A549 (cell line): Measurements from ENCODE around the gene FRMD4A. TPM values are rescaled to one million over a fixed set of nuclear protein-coding genes. Genes with fewer than 3 reads are reported as not detected.

ENCODE experiments used
- ATAC-seq, 2 experiments: fragments of 200-7000 bp in 1 of 2; fragments of >200 bp in 1 of 2; cut with Nextera tagmentation in 1 of 2; cut with Tn5 transposase in 1 of 2; 3 replicates each; pipeline versions ENCODE4 v1.8.0 to v1.9.1; 2018 to 2020; ENCODE audit warnings: mild to moderate bottlenecking in 1 of 2, moderate library complexity in 1 of 2
- CTCF ChIA-PET: fragments of 300-600 bp; sonication (Branson Sonifier 250); formaldehyde crosslinking; extraction: SDS; loops from one replicate; lab custom pipeline; 2021; ENCODE audit warnings: antibody characterized with exemption, inconsistent platforms; lab: Yijun Ruan, JAX
- POLR2A ChIA-PET: fragments of 350-600 bp; formaldehyde crosslinking; extraction: SDS; loops from one replicate; lab custom pipeline; 2021; ENCODE audit warnings: antibody characterized with exemption, inconsistent platforms; lab: Yijun Ruan, JAX
- DNase-seq, 2 experiments: peaks; one replicate each; pipeline versions ENCODE4 v3.0.0 to v3.0.0-alpha.2; 2011 to 2016; ENCODE audit warnings: low read depth in 1 of 2, low spot score in 1 of 2
- FAIRE-seq: peaks from 2 replicates; lab custom pipeline; 2011; peaks lifted over from hg19 to GRCh38; lab: Jason Lieb, UNC
- H3K27ac ChIP-seq, 2 experiments: fragments of >200 bp; sonication (Bioruptor Twin); formaldehyde crosslinking; 3 replicates each; pipeline ENCODE4 v1.5.1; 2016 to 2017
- H3K4me1 ChIP-seq: fragments of >200 bp; sonication (Bioruptor Twin); formaldehyde crosslinking; 3 replicates; pipeline ENCODE4 v1.6.1; 2016
- H3K4me2 ChIP-seq: fragments of >200 bp; sonication (Bioruptor Twin); formaldehyde crosslinking; 3 replicates; pipeline ENCODE4 v1.6.1; 2016
- H3K4me3 ChIP-seq: fragments of >200 bp; sonication (Bioruptor Twin); formaldehyde crosslinking; 3 replicates; pipeline ENCODE4 v1.5.1; 2016
- H3K9me3 ChIP-seq: fragments of >200 bp; sonication (Bioruptor Twin); formaldehyde crosslinking; 3 replicates; pipeline ENCODE4 v1.6.1; 2016
- ATOH8 ChIP-seq: fragments of 250-450 bp; sonication (Bioruptor Pico); IDR thresholded peaks from 2 replicates; pipeline ENCODE4 v1.5.0; 2020; ENCODE audit warnings: low read depth, mild to moderate bottlenecking, moderate library complexity
- BCL3 ChIP-seq: fragments of >200 bp; sonication (Bioruptor Twin); formaldehyde crosslinking; IDR thresholded peaks from 3 replicates; pipeline ENCODE4 v1.6.1; 2016
- CEBPB ChIP-seq, 2 experiments: fragments of >200 bp in 1 of 2; sonication (Bioruptor Twin) in 1 of 2; formaldehyde crosslinking in 1 of 2; IDR thresholded peaks; 2 replicates each; pipeline ENCODE4 v1.6.1; 2012 to 2016
- CHD2 ChIP-seq: fragments of 150-350 bp; IDR thresholded peaks from 2 replicates; pipeline ENCODE4 v1.6.1; 2014; ENCODE audit warnings: low read length; ENCODE audit not compliant: partially characterized antibody
- E2F6 ChIP-seq: IDR thresholded peaks from 2 replicates; pipeline ENCODE4 v1.6.1; 2012; ENCODE audit warnings: low read depth, borderline replicate concordance
- ESRRA ChIP-seq: fragments of 150-350 bp; IDR thresholded peaks from 2 replicates; pipeline ENCODE4 v1.6.1; 2014; ENCODE audit warnings: mild to moderate bottlenecking, low read length, borderline replicate concordance
- FOXS1 ChIP-seq: fragments of 250-450 bp; sonication (Bioruptor Pico); IDR thresholded peaks from 2 replicates; pipeline ENCODE4 v1.5.0; 2020; ENCODE audit warnings: mild to moderate bottlenecking, moderate library complexity
- HES2 ChIP-seq: fragments of >200 bp; sonication (Bioruptor Twin); formaldehyde crosslinking; IDR thresholded peaks from 2 replicates; pipeline ENCODE4 v1.6.1; 2016
- HOXA7 ChIP-seq: fragments of 250-450 bp; sonication (Bioruptor Pico); IDR thresholded peaks from 2 replicates; pipeline ENCODE4 v1.5.0; 2020; ENCODE audit warnings: mild to moderate bottlenecking, moderate library complexity
- HOXB13 ChIP-seq: fragments of 250-450 bp; sonication (Bioruptor Pico); IDR thresholded peaks from 2 replicates; pipeline ENCODE4 v1.5.0; 2020; ENCODE audit warnings: low read depth, mild to moderate bottlenecking, moderate library complexity
- MAFK ChIP-seq: fragments of 450-650 bp; IDR thresholded peaks from 2 replicates; pipeline ENCODE4 v1.6.1; 2014; ENCODE audit not compliant: partially characterized antibody
- PBX3 ChIP-seq: IDR thresholded peaks from 2 replicates; pipeline ENCODE4 v1.6.1; 2012
- PHF8 ChIP-seq: fragments of 200-600 bp; sonication (generic); IDR thresholded peaks from 2 replicates; pipeline ENCODE4 v1.6.1; 2016; ENCODE audit warnings: low read depth, mild to moderate bottlenecking, antibody characterized with exemption, moderate library complexity, borderline replicate concordance
- SMC3 ChIP-seq: fragments of >200 bp; sonication (Bioruptor Twin); formaldehyde crosslinking; IDR thresholded peaks from 3 replicates; pipeline ENCODE4 v1.6.1; 2018; ENCODE audit warnings: inconsistent platforms
- SREBF2 ChIP-seq: fragments of 450-650 bp; IDR thresholded peaks from 2 replicates; pipeline ENCODE4 v1.6.1; 2014; ENCODE audit warnings: mild to moderate bottlenecking, moderate library complexity
- TFCP2L1 ChIP-seq: fragments of 250-450 bp; sonication (Bioruptor Pico); IDR thresholded peaks from 2 replicates; pipeline ENCODE4 v1.5.0; 2021; ENCODE audit warnings: mild to moderate bottlenecking
- TP53 ChIP-seq: fragments of 250-450 bp; sonication (Bioruptor Pico); IDR thresholded peaks from 2 replicates; pipeline ENCODE4 v1.5.0; 2021; ENCODE audit warnings: mild to moderate bottlenecking, moderate library complexity
- USF2 ChIP-seq: fragments of 450-650 bp; IDR thresholded peaks from 2 replicates; pipeline ENCODE4 v1.6.1; 2014; ENCODE audit warnings: antibody characterized with exemption
- ZFP36 ChIP-seq: fragments of 450-650 bp; IDR thresholded peaks from 2 replicates; pipeline ENCODE4 v1.6.1; 2014; ENCODE audit warnings: borderline replicate concordance; ENCODE audit not compliant: partially characterized antibody
- ZNF302 ChIP-seq: fragments of 250-450 bp; sonication (Bioruptor Pico); IDR thresholded peaks from 2 replicates; pipeline ENCODE4 v1.9.0; 2021; ENCODE audit warnings: inconsistent platforms, mild to moderate bottlenecking, moderate library complexity
- ZSCAN20 ChIP-seq: fragments of 250-450 bp; sonication (Bioruptor Pico); IDR thresholded peaks from 2 replicates; pipeline ENCODE4 v1.8.0; 2022; ENCODE audit warnings: mild to moderate bottlenecking, moderate library complexity
- WGBS: methylation state at CpG from one replicate; pipeline ENCODE4 v1.1.6; 2017; ENCODE audit errors: missing lambda C conversion rate; 5-methylcytosine and 5-hydroxymethylcytosine counted together
- polyA plus RNA-seq, 4 experiments: library from polyadenylated mRNA; depleted of rRNA in 3 of 4; stranded (reverse); fragments of >200 nt; fragmentation: RNase III in 1 of 4; extraction: RNeasy Plus Mini Kit Qiagen cat#74134 plus additional on column Dnase treatment in 1 of 4; gene quantifications; 2 replicates in 3 of 4; 3 replicates in 1 of 4; pipeline ENCODE4 v1.2.3, GENCODE V29; 2011 to 2017

The FRMD4A gene
- polyA plus RNA-seq, 2 of the 4 experiments (the other 2 are of a cell fraction) = 2.5 to 4.7 TPM

- H3K9me3 ChIP-seq = no peaks in the 10 kb centered on the region
- POLR2A ChIA-PET = no interaction called here
- H3K27ac ChIP-seq = no peak overlapping the region
- no peak for FAIRE-seq
- no peaks in the 10 kb centered on the region for H3K4me1 ChIP-seq
- H3K4me3 ChIP-seq = no peak overlapping the region
- 36% methylated on average over 8 of the region's 8 CpGs for WGBS
- no peak for ATAC-seq
- CTCF ChIA-PET = interaction anchor here (0.5 to 1.3 kb wide), 2 partner anchors 12 to 17 kb away, joined by 3 to 4 read pairs; no protein-coding TSS in a partner anchor
- TF ChIP-seq USF2 = no peak
- no peak for TF ChIP-seq ESRRA
- TF ChIP-seq HOXA7 (CRISPR knock-in tag) = no peak
- no peak for TF ChIP-seq BCL3
- no peak for TF ChIP-seq ZSCAN20 (CRISPR knock-in tag)
- no peak for TF ChIP-seq HES2
- TF ChIP-seq MAFK = no peak
- no peak for TF ChIP-seq ZNF302
- TF ChIP-seq CHD2 = no peak
- TF ChIP-seq PHF8 = no peak
- H3K4me2 ChIP-seq = no peak overlapping the region
- no peak for DNase-seq
Measured at GRCh38 chr10:13823096-13823708, 507.5 kb downstream of the FRMD4A start.

GRCh38 chr10:13822490-13822889, 508.2 kb downstream of the FRMD4A start:
- Histone ChIP-seq H3K4me3 (no peak overlapping the region), H3K4me2 (no peak overlapping the region), H3K9me3 (no peaks in the 10 kb centered on the region), H3K27ac (no peak overlapping the region), H3K4me1 (no peaks in the 10 kb centered on the region)
- ChIA-PET POLR2A (no interaction called here), CTCF (no interaction called here)
- no peak for ATAC-seq
- WGBS = 55% methylated on average over 3 of the region's 3 CpGs
- no peak for DNase-seq
- FAIRE-seq = no peak
- TF ChIP-seq SREBF2 = no peak
- TF ChIP-seq PBX3 = no peak
- no peak for TF ChIP-seq HES2
- TF ChIP-seq HOXB13 (CRISPR knock-in tag) = no peak
- TF ChIP-seq ATOH8 (CRISPR knock-in tag) = no peak
- no peak for TF ChIP-seq E2F6
- no peak for TF ChIP-seq FOXS1 (CRISPR knock-in tag)
- TF ChIP-seq TP53 (CRISPR knock-in tag) = no peak
- TF ChIP-seq ESRRA = no peak
- TF ChIP-seq ZSCAN20 (CRISPR knock-in tag) = no peak
- no peak for TF ChIP-seq ZFP36
- TF ChIP-seq SMC3 = no peak
- no peak for TF ChIP-seq TFCP2L1 (CRISPR knock-in tag)
- TF ChIP-seq CEBPB (IDR thresholded peaks at IDR 0.05) = no peak
